Small intestine (tissue), 7 donors: Measurements from ENCODE around the gene EPHA3. TPM values are rescaled to one million over a fixed set of nuclear protein-coding genes. Genes with fewer than 3 reads are reported as not detected.

Source experiments
- DNase-seq, 2 donors: peaks; one replicate each; pipeline versions ENCODE4 v3.0.0 to v3.0.0-alpha.2; 2013
- FAIRE-seq: peaks from 2 replicates; lab custom pipeline; 2012; peaks lifted over from hg19 to GRCh38; lab: Jason Lieb, UNC
- H3K27ac ChIP-seq, 3 donors: one replicate each; pipeline ENCODE4 v1.5.1; 2013; ENCODE audit warnings: low read length in 2 of 3, mild to moderate bottlenecking in 2 of 3, control low read depth in 1 of 3, inconsistent platforms in 1 of 3, low read depth in 1 of 3, moderate library complexity in 1 of 3
- H3K27me3 ChIP-seq, 3 donors: one replicate each; pipeline ENCODE4 v1.6.1; 2013; ENCODE audit warnings: low read length in 3 of 3, inconsistent platforms in 1 of 3; ENCODE audit not compliant: control insufficient read depth in 3 of 3, insufficient read depth in 3 of 3
- H3K36me3 ChIP-seq, 3 donors: one replicate each; pipeline ENCODE4 v1.6.1; 2013; ENCODE audit warnings: low read length in 3 of 3, inconsistent platforms in 1 of 3, low read depth in 1 of 3, mild to moderate bottlenecking in 1 of 3, moderate library complexity in 1 of 3; ENCODE audit not compliant: control insufficient read depth in 3 of 3, insufficient read depth in 2 of 3
- H3K4me1 ChIP-seq, 3 donors: one replicate each; pipeline ENCODE4 v1.6.1; 2013; ENCODE audit warnings: low read length in 2 of 3, inconsistent platforms in 1 of 3, low read depth in 1 of 3, mild to moderate bottlenecking in 1 of 3, moderate library complexity in 1 of 3; ENCODE audit not compliant: control insufficient read depth in 3 of 3, insufficient read depth in 2 of 3
- H3K4me3 ChIP-seq, 3 donors: one replicate each; pipeline ENCODE4 v1.5.1; 2013; ENCODE audit warnings: low read length in 3 of 3, control low read depth in 1 of 3, inconsistent platforms in 1 of 3, low read depth in 1 of 3, mild to moderate bottlenecking in 1 of 3, moderate library complexity in 1 of 3
- H3K9me3 ChIP-seq, 2 donors: one replicate each; pipeline ENCODE4 v1.6.1; 2013; ENCODE audit warnings: low read depth in 1 of 2, low read length in 1 of 2; ENCODE audit not compliant: control insufficient read depth in 2 of 2, insufficient read depth in 1 of 2
- WGBS, 3 donors: extraction: QIAGEN DNeasy Blood & Tissue Kit; methylation state at CpG; one replicate each; pipeline ENCODE4 v1.1.7; 2013; 5-methylcytosine and 5-hydroxymethylcytosine counted together
- polyA plus RNA-seq, 4 donors: library from polyadenylated mRNA; stranded (reverse) in 3 of 4; unstranded in 1 of 4; fragments of 200-250 nt in 3 of 4; fragments of 120-200 nt in 1 of 4; gene quantifications; one replicate each; pipeline versions ENCODE4 v1.2.1 to v1.2.3, GENCODE V29; 2013
- donor health status: healthy with polysubstance abuse.
- donor health status: control.
- donor health status: control.
- donor health status: Bipolar disorder and iron deficiency.
- donor health status: healthy.

EPHA3 gene
- polyA plus RNA-seq, 4 donors: under 0.01 to 3.0 (median 0.88) TPM; not detected in 1

- Histone ChIP-seq H3K4me1 (no peaks in the 10 kb centered on the region), H3K27me3 (no peaks in the 10 kb centered on the region), H3K4me3 (no peak overlapping the region), H3K27ac (no peak overlapping the region), H3K9me3 (no peaks in the 10 kb centered on the region), H3K36me3 (no peaks in the 10 kb centered on the region)
- DNase-seq: no peak
- FAIRE-seq: no peak
Measured at GRCh38 chr3:89395996-89396395, 288.6 kb downstream of the EPHA3 start.

GRCh38 chr3:89402051-89402450, 294.6 kb downstream of the EPHA3 start:
- no peak overlapping the region for H3K27ac ChIP-seq
- H3K4me1 ChIP-seq: no peaks in the 10 kb centered on the region
- H3K4me3 ChIP-seq: no peak overlapping the region
- H3K27me3 ChIP-seq: no peaks in the 10 kb centered on the region
- FAIRE-seq (no peak), DNase-seq (no peak)
- no peaks in the 10 kb centered on the region for H3K36me3 ChIP-seq
- H3K9me3 ChIP-seq: no peaks in the 10 kb centered on the region
- WGBS, 3 donors: 74 to 76% (median 75%) methylated on average over 1 of the region's 1 CpG

DNA sequence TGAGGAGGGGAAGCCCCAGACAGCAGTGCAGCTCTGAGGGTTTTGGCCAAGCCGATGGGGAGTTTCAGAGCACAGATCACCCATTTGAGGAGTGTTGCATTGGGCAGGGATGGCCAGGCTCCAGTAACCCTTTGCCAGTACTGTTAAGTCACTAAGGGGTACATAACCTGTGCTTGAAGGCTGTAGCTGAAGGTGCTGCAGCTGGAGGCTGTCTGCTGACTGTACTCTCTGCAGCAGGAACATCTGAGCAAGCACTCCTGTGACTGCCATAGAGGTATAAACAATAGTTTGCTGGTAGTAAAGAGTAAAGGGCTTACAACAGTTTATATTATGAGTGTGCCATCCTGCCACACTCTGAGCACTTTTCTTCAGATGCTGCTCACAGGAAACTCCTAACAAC, 297.8 kb downstream of the EPHA3 start:
- Histone ChIP-seq H3K36me3 (no peaks in the 10 kb centered on the region), H3K4me1 (no peaks in the 10 kb centered on the region), H3K27ac (no peak overlapping the region), H3K9me3 (no peaks in the 10 kb centered on the region), H3K4me3 (no peak overlapping the region), H3K27me3 (no peaks in the 10 kb centered on the region)
- no peak for FAIRE-seq
- 62 to 92% (median 67%) methylated on average over 1 of the region's 1 CpG for WGBS, 3 donors
- DNase-seq: no peak

- no peak for FAIRE-seq
- Histone ChIP-seq H3K27ac (no peak overlapping the region), H3K36me3 (no peaks in the 10 kb centered on the region), H3K27me3 (no peaks in the 10 kb centered on the region), H3K4me1 (no peaks in the 10 kb centered on the region), H3K9me3 (no peaks in the 10 kb centered on the region), H3K4me3 (no peak overlapping the region)
- WGBS, 3 donors: 68 to 74% (median 68%) methylated on average over 2 of the region's 2 CpGs
- DNase-seq: no peak
Measured at GRCh38 chr3:89405593-89405992, 298.2 kb downstream of the EPHA3 start.

DNA sequence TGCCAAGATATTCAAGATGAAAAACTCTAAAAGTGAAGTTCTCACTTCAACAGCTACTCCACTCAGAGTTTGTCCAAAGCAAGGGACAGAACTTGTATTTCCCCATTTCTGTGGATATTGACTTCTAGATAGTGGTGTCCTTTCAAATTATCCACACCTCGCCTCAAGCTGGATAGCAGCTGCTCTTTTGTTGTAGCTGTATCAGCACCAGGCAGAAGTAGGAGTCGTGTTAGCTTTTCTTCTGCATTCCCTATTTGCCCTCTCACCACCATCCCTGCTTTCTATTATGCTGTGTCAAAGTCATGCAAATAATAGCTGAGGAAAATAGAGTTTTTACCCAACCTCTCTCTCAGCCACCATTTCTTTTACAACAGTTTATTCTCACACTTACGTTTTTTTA, 303.8 kb downstream of the EPHA3 start:
- no peaks in the 10 kb centered on the region for H3K27me3 ChIP-seq
- H3K9me3 ChIP-seq: no peaks in the 10 kb centered on the region
- H3K4me3 ChIP-seq: no peak overlapping the region
- no peak overlapping the region for H3K27ac ChIP-seq
- no peaks in the 10 kb centered on the region for H3K36me3 ChIP-seq
- DNase-seq: no peak
- no peaks in the 10 kb centered on the region for H3K4me1 ChIP-seq
- FAIRE-seq: no peak
- WGBS, 3 donors: 36 to 64% (median 57%) methylated on average over 3 of the region's 3 CpGs

DNA sequence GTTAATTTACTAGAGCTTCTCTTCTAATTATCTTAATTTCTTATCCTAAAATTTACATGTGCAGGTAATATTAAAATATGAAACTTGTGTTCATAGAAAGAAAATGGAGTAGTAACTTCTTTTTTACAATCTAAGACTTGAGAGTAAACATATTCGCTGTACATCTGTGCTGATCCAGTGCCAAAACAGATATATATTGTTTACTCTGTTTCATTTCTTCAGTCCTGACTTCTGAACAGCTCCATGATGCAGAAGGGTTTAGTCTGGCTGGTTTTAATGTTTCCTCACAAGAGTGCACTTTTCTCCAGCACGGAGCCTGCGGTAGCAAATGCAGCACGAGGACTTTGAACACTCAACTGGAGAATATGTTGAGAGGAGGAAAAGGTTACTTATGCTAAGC, 306.8 kb downstream of the EPHA3 start:
- no peaks in the 10 kb centered on the region for H3K27me3 ChIP-seq
- no peaks in the 10 kb centered on the region for H3K36me3 ChIP-seq
- DNase-seq (no peak), FAIRE-seq (no peak)
- no peak overlapping the region for H3K4me3 ChIP-seq
- no peak overlapping the region for H3K27ac ChIP-seq
- H3K9me3 ChIP-seq: no peaks in the 10 kb centered on the region
- 55 to 67% (median 61%) methylated on average over 4 of the region's 4 CpGs for WGBS, 3 donors
- no peaks in the 10 kb centered on the region for H3K4me1 ChIP-seq

GRCh38 chr3:89419647-89420241, 312.3 kb downstream of the EPHA3 start:
- no peaks in the 10 kb centered on the region for H3K36me3 ChIP-seq
- no peaks in the 10 kb centered on the region for H3K4me1 ChIP-seq
- no peaks in the 10 kb centered on the region for H3K9me3 ChIP-seq
- no peak for DNase-seq
- 55 to 64% (median 63%) methylated on average over 3 of the region's 3 CpGs for WGBS, 3 donors
- no peak overlapping the region for H3K27ac ChIP-seq
- no peak for FAIRE-seq
- H3K4me3 ChIP-seq: no peak overlapping the region
- no peaks in the 10 kb centered on the region for H3K27me3 ChIP-seq

GRCh38 chr3:89426060-89426459, 318.6 kb downstream of the EPHA3 start:
- Histone ChIP-seq H3K4me1 (no peaks in the 10 kb centered on the region), H3K4me3 (no peak overlapping the region), H3K9me3 (no peaks in the 10 kb centered on the region), H3K36me3 (no peaks in the 10 kb centered on the region), H3K27me3 (no peaks in the 10 kb centered on the region), H3K27ac (no peak overlapping the region)
- no peak for FAIRE-seq
- DNase-seq: no peak
- WGBS, 3 donors: 80 to 88% (median 83%) methylated on average over 5 of the region's 5 CpGs
